CD4-positive, alpha-beta T cell (primary cell): ENCODE results near the gene MAP3K6. TPM values are rescaled to one million over a fixed set of nuclear protein-coding genes. Genes with fewer than 3 reads are reported as not detected.
"Not testable (repeated sequence)": the region's sequence is repeated elsewhere in the genome, so short reads cannot be mapped to it uniquely, and the experiment has no call there.

Experiments
- ATAC-seq: fragments of 200-7000 bp; cut with Tn5 transposase; one replicate; pipeline ENCODE4 v1.10.0; 2022; ENCODE audit warnings: mild to moderate bottlenecking; ENCODE audit not compliant: poor library complexity
- CTCF ChIA-PET: fragments of 350-600 bp; sonication (Branson Sonifier 250); formaldehyde crosslinking; loops from one replicate; lab custom pipeline; 2021; ENCODE audit warnings: antibody characterized with exemption, inconsistent platforms; lab: Charles Lee
- POLR2A ChIA-PET: fragments of 350-600 bp; sonication (Branson Sonifier 250); formaldehyde crosslinking; loops from one replicate; lab custom pipeline; 2021; ENCODE audit warnings: antibody characterized with exemption, inconsistent platforms; lab: Charles Lee
- DNase-seq, 14 experiments: peaks; one replicate each; pipeline ENCODE4 v3.0.0-alpha.2; 2013 to 2020; ENCODE audit warnings: mixed read lengths in 2 of 14
- H3K27ac ChIP-seq, 2 donors: one replicate each; pipeline versions ENCODE4 v1.5.1 to v1.7.0; 2013; ENCODE audit warnings: low read length in 2 of 2, low read depth in 1 of 2, mild to moderate bottlenecking in 1 of 2
- H3K27me3 ChIP-seq, 2 experiments: 1 replicate in 1 of 2; 2 replicates in 1 of 2; pipeline versions ENCODE4 v1.6.1 to v1.7.0; 2013; ENCODE audit warnings: low read length in 2 of 2, control low read depth in 1 of 2, mild to moderate bottlenecking in 1 of 2, moderate library complexity in 1 of 2; ENCODE audit not compliant: insufficient read depth in 2 of 2, control insufficient read depth in 1 of 2
- H3K36me3 ChIP-seq: one replicate; pipeline ENCODE4 v1.6.1; 2013; ENCODE audit warnings: low read length, control low read depth; ENCODE audit not compliant: insufficient read depth
- H3K4me1 ChIP-seq: one replicate; pipeline ENCODE4 v1.6.1; 2013; ENCODE audit warnings: low read length, control low read depth; ENCODE audit not compliant: insufficient read depth
- H3K4me3 ChIP-seq: one replicate; pipeline ENCODE4 v1.5.1; 2013; ENCODE audit warnings: mild to moderate bottlenecking, low read length, moderate library complexity
- H3K9me3 ChIP-seq, 2 experiments: 1 replicate in 1 of 2; 2 replicates in 1 of 2; pipeline versions ENCODE4 v1.6.1 to v1.7.0; 2013; ENCODE audit warnings: low read length in 2 of 2, mild to moderate bottlenecking in 2 of 2, control low read depth in 1 of 2, moderate library complexity in 1 of 2; ENCODE audit not compliant: control insufficient read depth in 1 of 2, insufficient read depth in 1 of 2
- H3K27ac Mint-ChIP-seq: one replicate; pipeline ENCODE4 v1.8.0; 2020; ENCODE audit warnings: mixed read lengths
- H3K27me3 Mint-ChIP-seq: one replicate; pipeline ENCODE4 v1.8.0; 2021; ENCODE audit warnings: mixed read lengths
- H3K36me3 Mint-ChIP-seq: one replicate; pipeline ENCODE4 v1.8.0; 2021; ENCODE audit warnings: low read depth, mixed read lengths
- H3K4me1 Mint-ChIP-seq: one replicate; pipeline ENCODE4 v1.8.0; 2021; ENCODE audit warnings: low read depth, mixed read lengths
- H3K4me3 Mint-ChIP-seq: one replicate; pipeline ENCODE4 v1.8.0; 2020; ENCODE audit warnings: mild to moderate bottlenecking, mixed read lengths
- H3K9me3 Mint-ChIP-seq: one replicate; pipeline ENCODE4 v1.8.0; 2020; ENCODE audit warnings: mixed read lengths
- intact Hi-C, 2 experiments: fragments of 100-400 bp; cut with DNase I in 1 of 2; cut with micrococcal nuclease in 1 of 2; formaldehyde crosslinking; loops; one replicate each; pipeline versions ENCODE4 v1.15.1 to v1.9.0; 2023 to 2025; cut with DNase I, micrococcal nuclease
- total RNA-seq, 174 experiments: library from RNA in 2 of 174; stranded (reverse) in 2 of 174; gene quantifications; one replicate each; pipeline ENCODE4 v1.2.3 and lab custom pipeline; 2021 to 2026
- TF ChIP-seq, protein P1 (sequence below): fragments of 200-600 bp; IDR thresholded peaks from one replicate; pipeline ENCODE4 v1.8.0; 2022; ENCODE audit warnings: antibody characterized with exemption, mild to moderate bottlenecking

Gene MAP3K6
- total RNA-seq, 2 experiments from 2014 or later, result 8.5 to 8.8 TPM

DNA sequence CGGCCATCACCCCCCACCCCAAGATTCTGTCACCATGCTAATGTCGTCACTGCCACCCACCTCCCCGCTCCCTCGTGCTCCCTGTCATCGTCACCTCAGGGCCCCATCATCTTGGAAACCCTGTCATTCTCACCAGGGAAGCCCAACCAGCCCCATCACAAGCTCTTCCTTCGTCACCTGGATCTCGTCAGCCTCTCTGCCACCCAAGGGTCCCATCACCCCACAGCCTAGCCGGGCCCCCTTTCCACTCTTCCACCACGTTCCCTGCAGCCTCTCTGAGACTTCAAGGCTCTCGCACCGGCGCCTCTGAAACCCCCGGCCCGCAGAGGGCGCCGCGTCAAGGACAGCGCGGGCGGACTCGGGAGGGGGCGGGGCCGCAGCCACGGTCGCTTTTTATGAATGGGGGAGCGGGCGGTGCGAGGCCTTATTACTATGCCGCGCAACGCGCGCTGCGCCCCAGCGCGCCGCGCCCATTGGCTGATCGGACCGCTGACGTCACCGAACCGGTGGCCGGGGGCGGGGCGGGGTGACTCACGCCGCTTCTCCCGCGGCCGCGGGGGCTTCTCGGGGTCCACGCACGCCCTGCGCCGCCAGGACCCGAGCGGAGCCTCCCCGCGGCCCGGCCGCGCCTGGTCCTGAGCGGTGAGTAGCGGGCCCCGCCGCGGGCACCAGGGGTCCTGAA, 25.5 kb upstream of the MAP3K6 start, which contains the start of gene GPR3:
TSS of gene GPR3 (plus strand) at position 527 of the 682 bp plus-strand sequence. CDS start 1,177 bp downstream, outside the sequence.
- no peaks in the 10 kb centered on the region for H3K9me3 ChIP-seq
- peaks cover 3% of the 10 kb centered on the region for H3K27me3 Mint-ChIP-seq
- ChIA-PET POLR2A (interaction anchor here (0.5 to 1.4 kb wide), 3 partner anchors 26 to 240 kb away, joined by 3 to 5 read pairs (median 5); partner anchors contain the start of gene MAP3K6), CTCF (interaction anchor here (1.3 kb wide), 1 partner anchor 91 kb away, joined by 4 read pairs; no protein-coding TSS in a partner anchor)
- H3K4me1 ChIP-seq, result peaks cover 36% of the 10 kb centered on the region
- peaks cover 26% of the 10 kb centered on the region for H3K4me1 Mint-ChIP-seq
- no peaks in the 10 kb centered on the region for H3K27me3 ChIP-seq
- H3K36me3 ChIP-seq, result no peaks in the 10 kb centered on the region
- H3K9me3 Mint-ChIP-seq, result no peaks in the 10 kb centered on the region
- H3K36me3 Mint-ChIP-seq, result no peaks in the 10 kb centered on the region
- DNase-seq (peak; percentile 88 to 97 (median 92)), ATAC-seq (peak; percentile 89)
- intact Hi-C loops, result loop anchor here (1.0 to 5.0 kb wide), 6 partner anchors 27 to 290 kb away; no protein-coding TSS in a partner anchor
- TF ChIP-seq, protein P1, sequence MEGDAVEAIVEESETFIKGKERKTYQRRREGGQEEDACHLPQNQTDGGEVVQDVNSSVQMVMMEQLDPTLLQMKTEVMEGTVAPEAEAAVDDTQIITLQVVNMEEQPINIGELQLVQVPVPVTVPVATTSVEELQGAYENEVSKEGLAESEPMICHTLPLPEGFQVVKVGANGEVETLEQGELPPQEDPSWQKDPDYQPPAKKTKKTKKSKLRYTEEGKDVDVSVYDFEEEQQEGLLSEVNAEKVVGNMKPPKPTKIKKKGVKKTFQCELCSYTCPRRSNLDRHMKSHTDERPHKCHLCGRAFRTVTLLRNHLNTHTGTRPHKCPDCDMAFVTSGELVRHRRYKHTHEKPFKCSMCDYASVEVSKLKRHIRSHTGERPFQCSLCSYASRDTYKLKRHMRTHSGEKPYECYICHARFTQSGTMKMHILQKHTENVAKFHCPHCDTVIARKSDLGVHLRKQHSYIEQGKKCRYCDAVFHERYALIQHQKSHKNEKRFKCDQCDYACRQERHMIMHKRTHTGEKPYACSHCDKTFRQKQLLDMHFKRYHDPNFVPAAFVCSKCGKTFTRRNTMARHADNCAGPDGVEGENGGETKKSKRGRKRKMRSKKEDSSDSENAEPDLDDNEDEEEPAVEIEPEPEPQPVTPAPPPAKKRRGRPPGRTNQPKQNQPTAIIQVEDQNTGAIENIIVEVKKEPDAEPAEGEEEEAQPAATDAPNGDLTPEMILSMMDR, result peak; percentile 71
- no peak within 1 kb of the TSS for H3K27ac ChIP-seq
- peak within 1 kb of the TSS; percentile 45 for H3K4me3 ChIP-seq
- peak within 1 kb of the TSS; percentile 77 for H3K4me3 Mint-ChIP-seq
- peak within 1 kb of the TSS; percentile 57 for H3K27ac Mint-ChIP-seq

DNA sequence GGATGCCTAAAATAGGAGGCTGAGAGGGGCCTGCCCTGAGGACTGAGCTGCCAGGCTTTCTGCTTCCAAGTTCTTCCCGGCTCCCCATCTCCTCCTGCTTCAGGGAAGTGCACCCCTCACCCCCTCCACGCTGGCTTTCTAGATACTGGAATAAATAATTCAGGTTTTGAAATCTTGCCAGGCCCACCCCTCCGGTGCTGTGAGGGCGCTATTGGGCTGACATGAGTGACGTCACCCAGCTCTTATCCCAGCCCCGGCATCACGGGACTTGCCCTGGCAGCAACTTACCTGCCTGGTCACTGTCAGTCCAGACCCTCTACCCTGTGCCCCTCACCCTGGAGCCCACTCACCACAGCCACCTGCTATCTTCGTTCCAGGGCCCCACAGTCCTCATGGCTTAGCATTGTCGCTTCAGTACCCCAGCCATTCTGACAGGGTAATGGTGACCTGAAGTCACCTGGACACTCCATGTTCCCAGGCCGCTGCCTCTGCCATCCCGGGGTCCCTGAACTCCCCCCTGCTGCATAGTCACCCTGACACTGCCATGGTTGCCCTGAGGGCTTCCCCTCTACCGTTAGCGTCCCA, 24.8 kb upstream of the MAP3K6 start:
- no peaks in the 10 kb centered on the region for H3K27me3 ChIP-seq
- H3K27ac ChIP-seq, result no peak overlapping the region
- ATAC-seq (no peak), DNase-seq (peak in 6 of 14 experiments; percentile 21 to 67 (median 38))
- TF ChIP-seq, protein P1, result no peak
- H3K9me3 ChIP-seq, result no peaks in the 10 kb centered on the region
- CTCF ChIA-PET, result interaction anchor here (0.8 to 1.7 kb wide), 4 partner anchors 91 to 346 kb away, joined by 3 to 7 read pairs (median 4); no protein-coding TSS in a partner anchor
- peaks cover 3% of the 10 kb centered on the region for H3K27me3 Mint-ChIP-seq
- peaks cover 36% of the 10 kb centered on the region for H3K4me1 ChIP-seq
- H3K9me3 Mint-ChIP-seq, result no peaks in the 10 kb centered on the region
- no peaks in the 10 kb centered on the region for H3K36me3 ChIP-seq
- peak overlapping the region; percentile 57 for H3K27ac Mint-ChIP-seq
- POLR2A ChIA-PET, result interaction anchor here (0.7 to 1.4 kb wide), 2 partner anchors 26 to 80 kb away, joined by 5 read pairs; partner anchors contain the start of gene MAP3K6
- H3K4me3 Mint-ChIP-seq, result peak overlapping the region; percentile 77
- intact Hi-C loops, result loop anchor here (1.0 to 5.0 kb wide), 6 partner anchors 27 to 289 kb away; no protein-coding TSS in a partner anchor
- H3K4me1 Mint-ChIP-seq, result peaks cover 26% of the 10 kb centered on the region
- peak overlapping the region; percentile 33 for H3K4me3 ChIP-seq
- H3K36me3 Mint-ChIP-seq, result no peaks in the 10 kb centered on the region

- no peak overlapping the region for H3K27ac Mint-ChIP-seq
- Histone ChIP-seq H3K36me3 (no peaks in the 10 kb centered on the region), H3K27ac (no peak overlapping the region), H3K9me3 (no peaks in the 10 kb centered on the region), H3K4me1 (peaks cover 28% of the 10 kb centered on the region), H3K27me3 (no peaks in the 10 kb centered on the region), H3K4me3 (no peak overlapping the region)
- intact Hi-C loops, result loop anchor here (1.0 kb wide), 3 partner anchors 31 to 88 kb away; no protein-coding TSS in a partner anchor
- H3K9me3 Mint-ChIP-seq, result no peaks in the 10 kb centered on the region
- H3K36me3 Mint-ChIP-seq, result no peaks in the 10 kb centered on the region
- POLR2A ChIA-PET, result interaction anchor here (1.0 to 1.4 kb wide), 2 partner anchors 31 to 47 kb away, joined by 3 to 4 read pairs; partner anchors contain the start of gene SYTL1
- TF ChIP-seq, protein P1, result peak; percentile 79
- H3K4me1 Mint-ChIP-seq, result peaks cover 14% of the 10 kb centered on the region
- ATAC-seq (peak; percentile 12), DNase-seq (peak; percentile 64 to 85 (median 71))
- H3K4me3 Mint-ChIP-seq, result peak overlapping the region; percentile 2
- CTCF ChIA-PET, result interaction anchor here (0.6 to 2.2 kb wide), 7 partner anchors 16 to 234 kb away, joined by 3 to 21 read pairs (median 3); partner anchors contain the start of gene SLC9A1
- H3K27me3 Mint-ChIP-seq, result peaks cover 3% of the 10 kb centered on the region
Observed at GRCh38 chr1:27388337-27389005, 21.7 kb upstream of the MAP3K6 start.

DNA sequence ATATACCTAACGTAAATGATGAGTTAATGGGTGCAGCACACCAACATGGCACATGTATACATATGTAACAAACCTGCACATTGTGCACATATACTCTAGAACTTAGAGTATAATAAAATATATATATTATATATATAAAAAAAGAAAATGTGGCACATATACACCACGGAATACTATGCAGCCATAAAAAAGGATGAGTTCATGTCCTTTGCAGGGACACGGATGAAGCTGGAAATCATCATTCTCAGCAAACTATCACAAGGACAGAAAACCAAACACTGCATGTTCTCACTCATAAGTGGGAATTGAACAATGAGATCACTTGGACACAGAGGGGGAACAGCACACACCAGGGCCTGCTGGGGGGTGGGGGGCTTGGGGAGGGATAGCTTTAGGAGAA, 18.0 kb upstream of the MAP3K6 start:
- H3K9me3 Mint-ChIP-seq, H3K36me3 ChIP-seq, H3K4me3 ChIP-seq, H3K4me3 Mint-ChIP-seq, H3K27ac Mint-ChIP-seq, ATAC-seq, H3K36me3 Mint-ChIP-seq, H3K4me1 Mint-ChIP-seq, H3K27ac ChIP-seq, intact Hi-C loops, H3K27me3 ChIP-seq, H3K9me3 ChIP-seq, DNase-seq: not testable (repeated sequence)
- peaks cover 12% of the 10 kb centered on the region for H3K4me1 ChIP-seq
- ChIA-PET CTCF (interaction anchor here (1.0 to 2.0 kb wide), 2 partner anchors 27 to 52 kb away, joined by 3 to 4 read pairs; no protein-coding TSS in a partner anchor), POLR2A (interaction anchor here (0.7 kb wide), 1 partner anchor 19 kb away, joined by 3 read pairs; no protein-coding TSS in a partner anchor)
- peaks cover 13% of the 10 kb centered on the region for H3K27me3 Mint-ChIP-seq
